ENCODE data around the gene MMP14.
A peak's percentile ranks its signal among the peaks of the same experiment; 100 is the strongest.

The MMP14 gene

GRCh38 chr14:22861651-22862050 is 25.3 kb downstream of the MMP14 start:
- DNase-seq (no peak), ATAC-seq (no peak)

GRCh38 chr14:22864979-22865378 is 28.6 kb downstream of the MMP14 start:
- no peak for DNase-seq
- ATAC-seq: no peak

- DNase-seq: peak; percentile 45
- ATAC-seq: no peak
Observed at GRCh38 chr14:22865424-22866405, 29.3 kb downstream of the MMP14 start.

GRCh38 chr14:22866874-22867273 is 30.5 kb downstream of the MMP14 start:
- no peak for ATAC-seq
- DNase-seq: no peak

GRCh38 chr14:22870811-22871223 is 34.4 kb downstream of the MMP14 start:
- ATAC-seq (peak; percentile 53), DNase-seq (no peak)

- DNase-seq (peak; percentile 81), ATAC-seq (peak; percentile 86)
Observed at GRCh38 chr14:22871224-22872032, 35.0 kb downstream of the MMP14 start, which contains the start of gene LRP10. Gene LRP10 (plus strand): TSS chr14:22871740. CDS start chr14:22872304, 564 bp downstream.

GRCh38 chr14:22872033-22872832 is 35.8 kb downstream of the MMP14 start:
- DNase-seq: peak; percentile 81
- peak; percentile 31 for ATAC-seq

- DNase-seq (no peak), ATAC-seq (no peak)
Observed at GRCh38 chr14:22872833-22873520, 36.6 kb downstream of the MMP14 start.

- DNase-seq: no peak
- ATAC-seq: no peak
Observed at GRCh38 chr14:22875003-22875747, 38.8 kb downstream of the MMP14 start.

- no peak for ATAC-seq
- DNase-seq: no peak
Observed at GRCh38 chr14:22875748-22876319, 39.4 kb downstream of the MMP14 start.

- no peak for DNase-seq
- ATAC-seq: no peak
Observed at GRCh38 chr14:22877000-22877501, 40.7 kb downstream of the MMP14 start.

GRCh38 chr14:22878271-22879246 is 42.2 kb downstream of the MMP14 start:
- no peak for ATAC-seq
- no peak for DNase-seq

- no peak for ATAC-seq
- no peak for DNase-seq
Observed at GRCh38 chr14:22882064-22882463, 45.7 kb downstream of the MMP14 start.

GRCh38 chr14:22882529-22883172 is 46.3 kb downstream of the MMP14 start:
- DNase-seq (no peak), ATAC-seq (no peak)

GRCh38 chr14:22883173-22883976 is 47.0 kb downstream of the MMP14 start, which contains the start of gene REM2:
Gene REM2 (plus strand): TSS chr14:22883222. CDS start chr14:22883288, 66 bp downstream.
- ATAC-seq: no peak
- DNase-seq: no peak

- ATAC-seq (no peak), DNase-seq (no peak)
Observed at GRCh38 chr14:22884076-22884737, 47.8 kb downstream of the MMP14 start.

Data from stimulated activated naive CD8-positive, alpha-beta T cell treated with anti-CD3 and anti-CD28 coated beads, Interleukin-15, Interleukin-2, amounts not matched to agents 100 U/mL and 50 U/mL, for 24 hours (primary cell).